GM21529 (cell line): ENCODE measurements around the gene ITPR2.
"Not testable (repeated sequence)": the region's sequence is repeated elsewhere in the genome, so short reads cannot be mapped to it uniquely, and the experiment has no call there.

Experiments used
- ATAC-seq: cut with Tn5 transposase; IDR thresholded peaks from one replicate; pipeline ENCODE4 v1.9.1; 2021; ENCODE audit not compliant: unreplicated experiment

The ITPR2 gene

GRCh38 chr12:26331136-26331535, 501.9 kb downstream of the ITPR2 start:
- no peak for ATAC-seq

GRCh38 chr12:26327975-26328644, 504.9 kb downstream of the ITPR2 start:
- ATAC-seq = no peak

GRCh38 chr12:26323673-26324072, 509.3 kb downstream of the ITPR2 start:
- ATAC-seq = no peak

- no peak for ATAC-seq
Observed at GRCh38 chr12:26319511-26319910, 513.5 kb downstream of the ITPR2 start.

GRCh38 chr12:26318661-26319068, 514.3 kb downstream of the ITPR2 start:
- peak; percentile 97 for ATAC-seq

- ATAC-seq = peak; percentile 47
Observed at GRCh38 chr12:26317942-26318575, 514.9 kb downstream of the ITPR2 start.

- not testable (repeated sequence) for ATAC-seq
Observed at GRCh38 chr12:26314103-26314502, 518.9 kb downstream of the ITPR2 start.

- not testable (repeated sequence) for ATAC-seq
Observed at GRCh38 chr12:26310489-26310888, 522.5 kb downstream of the ITPR2 start.

GRCh38 chr12:26309634-26310033, 523.4 kb downstream of the ITPR2 start:
- no peak for ATAC-seq

GRCh38 chr12:26304273-26304672, 528.7 kb downstream of the ITPR2 start:
- no peak for ATAC-seq

- no peak for ATAC-seq
Observed at GRCh38 chr12:26303418-26303817, 529.6 kb downstream of the ITPR2 start.

- no peak for ATAC-seq
Observed at GRCh38 chr12:26302776-26303175, 530.2 kb downstream of the ITPR2 start.

- ATAC-seq = no peak
Observed at GRCh38 chr12:26299751-26300150, 533.2 kb downstream of the ITPR2 start.

GRCh38 chr12:26298785-26299621, 534.0 kb downstream of the ITPR2 start:
- peak; percentile 99 for ATAC-seq

- ATAC-seq = no peak
Observed at GRCh38 chr12:26297396-26298070, 535.5 kb downstream of the ITPR2 start.

- ATAC-seq = no peak
Observed at GRCh38 chr12:26295001-26295400, 538.0 kb downstream of the ITPR2 start.

GRCh38 chr12:26293612-26294011, 539.4 kb downstream of the ITPR2 start:
- no peak for ATAC-seq

- ATAC-seq = no peak
Observed at GRCh38 chr12:26292596-26292995, 540.4 kb downstream of the ITPR2 start.

GRCh38 chr12:26290565-26290964, 542.4 kb downstream of the ITPR2 start:
- ATAC-seq = no peak

GRCh38 chr12:26287671-26288381, 545.2 kb downstream of the ITPR2 start:
- ATAC-seq = no peak
